H1 (cell line): ENCODE data around the gene FSIP1.

ENCODE experiments used
- CTCF ChIP-seq, 3 experiments: IDR thresholded peaks; 1 replicate in 2 of 3; 2 replicates in 1 of 3; pipeline versions ENCODE4 v1.5.1 to v1.6.1; 2011; ENCODE audit warnings: low read length in 3 of 3, mild to moderate bottlenecking in 3 of 3, inconsistent platforms in 2 of 3, low read depth in 1 of 3, moderate library complexity in 1 of 3; ENCODE audit not compliant: insufficient read depth in 1 of 3; ENCODE audit errors: control extremely low read depth in 1 of 3
- POLR2A ChIP-seq, 2 experiments: IDR thresholded peaks; 1 replicate in 1 of 2; 2 replicates in 1 of 2; pipeline ENCODE4 v1.6.1; 2011; ENCODE audit warnings: low read depth in 2 of 2, low read length in 2 of 2, mild to moderate bottlenecking in 2 of 2; ENCODE audit errors: control extremely low read depth in 1 of 2

GRCh38 chr15:39554746-39555387 lies 227.8 kb downstream of the FSIP1 start:
- TF ChIP-seq CTCF (IDR thresholded peaks at IDR 0.05; ENCODE audit: control extremely low read depth in 1 of 3, insufficient read depth in 1 of 3, low read depth in 1 of 3, low read length in 3 of 3) (no peak), POLR2A (IDR thresholded peaks at IDR 0.05; ENCODE audit: control extremely low read depth in 1 of 2, low read depth in 2 of 2, low read length in 2 of 2) (no peak)
